Hindlimb muscle (tissue), 1 donor: ENCODE data around the gene B4GALT1. TPM values are rescaled to one million over a fixed set of nuclear protein-coding genes. Genes with fewer than 3 reads are reported as not detected.

ENCODE experiments used
- DNase-seq: peaks from one replicate; pipeline ENCODE4 v3.0.0-alpha.2; 2013
- polyA plus RNA-seq: library from polyadenylated mRNA; unstranded; fragments of 120-200 nt; gene quantifications from one replicate; pipeline ENCODE4 v1.2.1, GENCODE V29; 2013; ENCODE audit not compliant: insufficient read length

Gene B4GALT1
- polyA plus RNA-seq, 1 donor: 38.4 TPM

GRCh38 chr9:33137781-33138264 is 29.3 kb downstream of the B4GALT1 start:
- no peak for DNase-seq

GRCh38 chr9:33136721-33137670 is 30.1 kb downstream of the B4GALT1 start:
- DNase-seq: no peak

- DNase-seq: peak; percentile 72
Measured at GRCh38 chr9:33135470-33135958, 31.6 kb downstream of the B4GALT1 start.

GRCh38 chr9:33135031-33135461 is 32.1 kb downstream of the B4GALT1 start:
- no peak for DNase-seq

GRCh38 chr9:33133186-33133585 is 34.0 kb downstream of the B4GALT1 start:
- no peak for DNase-seq

- peak; percentile 50 for DNase-seq
Measured at GRCh38 chr9:33131790-33132772, 35.1 kb downstream of the B4GALT1 start.

GRCh38 chr9:33130961-33131789 is 36.0 kb downstream of the B4GALT1 start:
- no peak for DNase-seq

- DNase-seq: no peak
Measured at GRCh38 chr9:33129886-33130881, 37.0 kb downstream of the B4GALT1 start.

GRCh38 chr9:33129251-33129885 is 37.8 kb downstream of the B4GALT1 start:
- no peak for DNase-seq

GRCh38 chr9:33128570-33128969 is 38.6 kb downstream of the B4GALT1 start:
- no peak for DNase-seq

GRCh38 chr9:33127881-33128280 is 39.3 kb downstream of the B4GALT1 start:
- DNase-seq: no peak

- DNase-seq: no peak
Measured at GRCh38 chr9:33125871-33126823, 41.0 kb downstream of the B4GALT1 start.

- no peak for DNase-seq
Measured at GRCh38 chr9:33125461-33125860, 41.7 kb downstream of the B4GALT1 start.

- no peak for DNase-seq
Measured at GRCh38 chr9:33124751-33125381, 42.3 kb downstream of the B4GALT1 start.

GRCh38 chr9:33124046-33124445 is 43.1 kb downstream of the B4GALT1 start:
- no peak for DNase-seq

GRCh38 chr9:33123407-33124031 is 43.6 kb downstream of the B4GALT1 start:
- no peak for DNase-seq

- no peak for DNase-seq
Measured at GRCh38 chr9:33120620-33121019, 46.5 kb downstream of the B4GALT1 start.

GRCh38 chr9:33117796-33118195 is 49.3 kb downstream of the B4GALT1 start:
- no peak for DNase-seq
